Upper lobe of left lung (tissue), 6 donors: ENCODE measurements around the gene ITGAD. TPM values are rescaled to one million over a fixed set of nuclear protein-coding genes. Genes with fewer than 3 reads are reported as not detected.

Source experiments
- ATAC-seq, 2 donors: fragments of 200-7000 bp; cut with Tn5 transposase; one replicate each; pipeline ENCODE4 v1.9.1; 2022; ENCODE audit warnings: mild to moderate bottlenecking in 2 of 2, moderate library complexity in 2 of 2; ENCODE audit not compliant: low FRiP score in 2 of 2
- DNase-seq, 2 donors: peaks; one replicate each; pipeline ENCODE4 v3.0.0-alpha.2; 2019 to 2020
- H3K27ac ChIP-seq, 4 donors: fragments of 200-600 bp; sonication (generic); one replicate each; pipeline ENCODE4 v1.5.1; 2016 to 2019
- H3K27me3 ChIP-seq, 4 donors: fragments of 200-600 bp; sonication (generic); one replicate each; pipeline ENCODE4 v1.5.1; 2017 to 2019
- H3K36me3 ChIP-seq, 4 donors: fragments of 200-600 bp; sonication (generic); one replicate each; pipeline ENCODE4 v1.5.1; 2016 to 2019
- H3K4me1 ChIP-seq, 4 donors: fragments of 200-600 bp; sonication (generic); one replicate each; pipeline ENCODE4 v1.5.1; 2018 to 2019
- H3K4me3 ChIP-seq, 4 donors: fragments of 200-600 bp; sonication (generic); one replicate each; pipeline ENCODE4 v1.5.1; 2017 to 2019; ENCODE audit warnings: mild to moderate bottlenecking in 2 of 4, moderate library complexity in 1 of 4
- H3K9me3 ChIP-seq, 4 donors: fragments of 200-600 bp; sonication (generic); one replicate each; pipeline ENCODE4 v1.5.1; 2018 to 2019
- EP300 ChIP-seq, 4 donors: sonication (generic); formaldehyde crosslinking; IDR thresholded peaks; one replicate each; pipeline ENCODE4 v1.5.1; 2017; ENCODE audit warnings: antibody characterized with exemption in 4 of 4, control low read depth in 2 of 4
- POLR2A ChIP-seq, 4 donors: fragments of 450-650 bp; IDR thresholded peaks; one replicate each; pipeline ENCODE4 v1.5.1; 2016 to 2017; ENCODE audit warnings: antibody characterized with exemption in 4 of 4, mild to moderate bottlenecking in 2 of 4
- POLR2AphosphoS5 ChIP-seq, 2 donors: sonication (generic); formaldehyde crosslinking; IDR thresholded peaks; one replicate each; pipeline ENCODE4 v1.5.1; 2017; ENCODE audit warnings: antibody characterized with exemption in 2 of 2
- WGBS, 2 donors: methylation state at CpG; one replicate each; pipeline ENCODE4 v1.1.5; 2017 to 2018; 5-methylcytosine and 5-hydroxymethylcytosine counted together
- total RNA-seq, 6 donors: library from RNA; depleted of rRNA in 4 of 6; stranded (reverse); fragments of >200 nt in 4 of 6; gene quantifications; one replicate each; pipeline versions ENCODE4 v1.1.0 to v1.2.1, GENCODE V29; 2016 to 2021
- TF ChIP-seq, protein P1 (sequence below), 6 experiments: fragments of 450-650 bp in 4 of 6; fragments of 200-600 bp in 2 of 6; sonication (generic) in 2 of 6; IDR thresholded peaks; one replicate each; pipeline ENCODE4 v1.5.1; 2016 to 2019; ENCODE audit warnings: antibody characterized with exemption in 6 of 6
- donor health status: DM: no; HTN: no; CAD: no; lungs with moderate emphysema.
- donor health status: DM: no; HTN: yes; CAD: no; lungs with severe emphysema.

Gene ITGAD
- total RNA-seq, 6 donors from 2014 or later: 0.15 to 0.69 (median 0.52) TPM; not detected in 3

DNA sequence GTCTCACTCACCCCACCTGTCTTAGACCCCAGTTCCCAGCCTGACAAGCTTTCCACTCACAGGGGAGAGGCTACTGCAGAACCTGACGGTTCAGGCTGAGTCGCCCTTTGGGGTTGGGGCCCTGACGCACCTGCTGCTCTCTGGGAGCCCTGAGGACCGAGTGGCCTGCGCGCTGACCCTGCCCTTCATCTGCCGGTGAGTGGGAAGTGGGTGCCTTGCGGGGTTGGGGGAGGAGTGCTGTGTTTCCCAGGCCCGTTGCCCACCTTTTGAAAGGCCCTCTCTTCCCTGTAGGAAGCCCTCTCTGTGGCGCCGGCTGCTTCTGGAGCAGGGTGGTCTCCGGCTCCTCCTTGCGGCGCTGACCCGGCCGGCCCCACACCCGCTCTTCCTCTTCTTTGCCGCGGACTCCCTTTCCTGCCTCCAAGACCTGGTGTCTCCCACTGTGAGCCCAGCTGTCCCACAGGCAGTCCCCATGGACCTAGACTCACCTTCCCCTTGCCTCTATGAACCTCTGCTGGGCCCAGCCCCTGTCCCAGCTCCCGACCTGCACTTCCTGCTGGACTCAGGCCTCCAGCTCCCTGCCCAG, 72.7 kb downstream of the ITGAD start:
- Histone ChIP-seq H3K4me1 (peaks cover 0 to 10% (median 2%) of the 10 kb centered on the region in 4 donors), H3K9me3 (no peaks in the 10 kb centered on the region), H3K27ac (no peak overlapping the region), H3K36me3 (peaks cover 2 to 56% (median 41%) of the 10 kb centered on the region in 4 donors), H3K4me3 (no peak overlapping the region), H3K27me3 (no peaks in the 10 kb centered on the region)
- ATAC-seq (peak in 1 of 2 donors; percentile 11), DNase-seq (no peak)
- 78 to 86% methylated on average over 16 to 20 of the region's 20 CpGs for WGBS, 2 donors
- TF ChIP-seq EP300 (IDR thresholded peaks at IDR 0.05) (no peak), POLR2A (IDR thresholded peaks at IDR 0.05) (no peak), POLR2AphosphoS5 (IDR thresholded peaks at IDR 0.05) (no peak)
- TF ChIP-seq, protein P1, sequence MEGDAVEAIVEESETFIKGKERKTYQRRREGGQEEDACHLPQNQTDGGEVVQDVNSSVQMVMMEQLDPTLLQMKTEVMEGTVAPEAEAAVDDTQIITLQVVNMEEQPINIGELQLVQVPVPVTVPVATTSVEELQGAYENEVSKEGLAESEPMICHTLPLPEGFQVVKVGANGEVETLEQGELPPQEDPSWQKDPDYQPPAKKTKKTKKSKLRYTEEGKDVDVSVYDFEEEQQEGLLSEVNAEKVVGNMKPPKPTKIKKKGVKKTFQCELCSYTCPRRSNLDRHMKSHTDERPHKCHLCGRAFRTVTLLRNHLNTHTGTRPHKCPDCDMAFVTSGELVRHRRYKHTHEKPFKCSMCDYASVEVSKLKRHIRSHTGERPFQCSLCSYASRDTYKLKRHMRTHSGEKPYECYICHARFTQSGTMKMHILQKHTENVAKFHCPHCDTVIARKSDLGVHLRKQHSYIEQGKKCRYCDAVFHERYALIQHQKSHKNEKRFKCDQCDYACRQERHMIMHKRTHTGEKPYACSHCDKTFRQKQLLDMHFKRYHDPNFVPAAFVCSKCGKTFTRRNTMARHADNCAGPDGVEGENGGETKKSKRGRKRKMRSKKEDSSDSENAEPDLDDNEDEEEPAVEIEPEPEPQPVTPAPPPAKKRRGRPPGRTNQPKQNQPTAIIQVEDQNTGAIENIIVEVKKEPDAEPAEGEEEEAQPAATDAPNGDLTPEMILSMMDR (IDR thresholded peaks at IDR 0.05): no peak

DNA sequence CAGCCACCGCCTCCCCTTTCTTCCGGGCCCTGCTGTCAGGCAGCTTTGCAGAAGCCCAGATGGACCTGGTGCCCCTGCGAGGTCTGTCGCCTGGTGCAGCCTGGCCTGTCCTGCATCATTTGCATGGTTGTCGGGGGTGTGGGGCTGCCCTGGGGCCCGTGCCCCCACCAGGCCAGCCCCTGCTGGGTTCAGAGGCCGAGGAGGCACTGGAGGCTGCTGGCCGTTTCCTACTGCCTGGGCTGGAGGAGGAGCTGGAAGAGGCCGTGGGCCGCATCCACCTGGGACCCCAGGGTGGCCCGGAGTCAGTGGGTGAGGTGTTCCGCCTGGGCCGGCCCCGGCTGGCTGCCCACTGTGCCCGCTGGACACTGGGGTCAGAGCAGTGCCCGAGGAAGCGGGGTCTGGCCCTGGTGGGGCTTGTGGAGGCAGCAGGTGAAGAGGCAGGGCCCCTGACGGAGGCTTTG, 73.3 kb downstream of the ITGAD start:
- TF ChIP-seq EP300 (IDR thresholded peaks at IDR 0.05) (no peak), POLR2A (IDR thresholded peaks at IDR 0.05) (no peak), POLR2AphosphoS5 (IDR thresholded peaks at IDR 0.05) (no peak)
- TF ChIP-seq, protein P1 (IDR thresholded peaks at IDR 0.05): no peak
- Histone ChIP-seq H3K4me3 (no peak overlapping the region), H3K9me3 (no peaks in the 10 kb centered on the region), H3K4me1 (peaks cover 4 to 10% (median 5%) of the 10 kb centered on the region in 4 donors), H3K36me3 (peaks cover 2 to 56% (median 41%) of the 10 kb centered on the region in 4 donors), H3K27me3 (no peaks in the 10 kb centered on the region), H3K27ac (no peak overlapping the region)
- WGBS, 2 donors: 97 to 100% methylated on average over 2 to 17 of the region's 18 CpGs
- DNase-seq (peak in 1 of 2 donors; percentile 79), ATAC-seq (peak in 1 of 2 donors; percentile 6)

DNA sequence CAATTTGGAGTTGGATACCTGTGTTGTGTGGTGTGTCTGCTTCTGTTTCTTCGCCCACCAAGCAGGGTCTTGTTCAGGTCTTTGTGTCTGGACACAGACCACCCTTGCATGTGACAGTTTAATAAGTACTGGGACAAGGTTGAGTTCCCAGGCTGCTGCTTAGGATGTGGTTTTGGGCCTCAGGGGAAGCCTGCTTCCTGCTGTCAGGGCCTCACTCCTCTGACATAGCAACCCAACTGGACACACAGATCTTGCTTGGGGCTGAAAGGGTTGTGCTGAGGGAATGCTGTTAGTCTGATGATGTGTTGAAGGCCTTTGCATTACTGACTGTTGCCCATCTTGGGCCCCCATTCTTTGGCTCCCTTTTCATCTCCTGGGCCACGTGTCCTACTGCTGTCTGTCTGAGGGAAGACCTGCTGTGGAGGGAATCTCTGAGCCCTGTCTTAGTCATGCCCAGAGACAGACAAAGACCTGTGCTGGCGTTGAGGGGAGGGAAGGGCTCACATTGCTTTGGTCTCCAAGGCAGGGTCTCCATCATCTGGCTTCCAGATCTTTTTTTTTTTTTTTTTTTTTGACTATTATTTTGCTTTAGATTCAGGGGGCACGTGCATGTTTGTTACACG, 74.1 kb downstream of the ITGAD start:
- DNase-seq: no peak
- Histone ChIP-seq H3K4me3 (no peak overlapping the region), H3K9me3 (no peaks in the 10 kb centered on the region), H3K4me1 (peaks cover 7 to 18% (median 13%) of the 10 kb centered on the region in 4 donors), H3K27ac (no peak overlapping the region), H3K36me3 (peaks cover 2 to 49% (median 35%) of the 10 kb centered on the region in 4 donors), H3K27me3 (no peaks in the 10 kb centered on the region)
- TF ChIP-seq POLR2A (IDR thresholded peaks at IDR 0.05) (no peak), POLR2AphosphoS5 (IDR thresholded peaks at IDR 0.05) (no peak), EP300 (IDR thresholded peaks at IDR 0.05) (no peak)
- TF ChIP-seq, protein P1 (IDR thresholded peaks at IDR 0.05): no peak
- 85 to 89% methylated on average over 4 to 5 of the region's 5 CpGs for WGBS, 2 donors
- ATAC-seq: no peak

DNA sequence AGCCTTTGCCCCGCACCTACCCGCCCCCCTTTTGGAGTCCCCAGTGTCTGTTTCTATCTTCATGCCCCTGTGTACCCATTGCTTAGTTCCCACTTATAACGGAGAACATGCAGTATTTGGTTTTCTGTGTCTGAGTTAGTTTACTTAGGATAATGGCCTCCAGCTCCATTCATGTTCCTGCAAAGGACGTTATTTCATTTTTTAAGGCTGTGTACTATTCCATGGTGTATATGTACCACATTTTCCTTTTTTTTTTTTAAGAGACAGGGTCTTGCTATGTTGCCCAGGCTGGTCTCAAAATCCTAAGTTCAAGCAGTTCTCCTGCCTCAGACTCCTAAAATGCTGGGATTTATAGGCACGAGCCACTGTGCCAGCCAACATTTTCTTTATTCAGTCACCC, 74.7 kb downstream of the ITGAD start:
- 89 to 96% methylated on average over 5 of the region's 5 CpGs for WGBS, 2 donors
- Histone ChIP-seq H3K27me3 (no peaks in the 10 kb centered on the region), H3K36me3 (peaks cover 2 to 44% (median 32%) of the 10 kb centered on the region in 4 donors), H3K9me3 (no peaks in the 10 kb centered on the region), H3K27ac (no peak overlapping the region), H3K4me3 (no peak overlapping the region), H3K4me1 (peaks cover 13 to 24% (median 17%) of the 10 kb centered on the region in 4 donors)
- no peak for TF ChIP-seq POLR2AphosphoS5 (IDR thresholded peaks at IDR 0.05)
- TF ChIP-seq EP300 (IDR thresholded peaks at IDR 0.05): no peak
- TF ChIP-seq, protein P1 (IDR thresholded peaks at IDR 0.05): no peak
- TF ChIP-seq POLR2A (IDR thresholded peaks at IDR 0.05): no peak
- ATAC-seq (no peak), DNase-seq (no peak)
